Right atrium auricular region (tissue), 2 donors: ENCODE results near the gene TMEM86A. TPM values are rescaled to one million over a fixed set of nuclear protein-coding genes. Genes with fewer than 3 reads are reported as not detected.

ENCODE experiments used
- DNase-seq: peaks from one replicate; pipeline ENCODE4 v3.0.0-alpha.2; 2019; ENCODE audit warnings: low spot score
- H3K27ac ChIP-seq, 2 donors: fragments of 200-600 bp; sonication (generic); 1 replicate in 1 of 2; 2 replicates in 1 of 2; pipeline ENCODE4 v1.5.1; 2016 to 2019
- H3K27me3 ChIP-seq, 2 donors: fragments of 200-600 bp; sonication (generic); one replicate each; pipeline versions ENCODE4 v1.5.1 to v1.6.0; 2017 to 2019
- H3K36me3 ChIP-seq: fragments of 200-600 bp; sonication (generic); one replicate; pipeline ENCODE4 v1.5.1; 2016
- H3K4me1 ChIP-seq, 2 donors: fragments of 200-600 bp; sonication (generic); one replicate each; pipeline versions ENCODE4 v1.5.1 to v1.6.0; 2017 to 2019
- H3K4me3 ChIP-seq, 2 donors: fragments of 200-600 bp; sonication (generic); 1 replicate in 1 of 2; 2 replicates in 1 of 2; pipeline ENCODE4 v1.5.1; 2017 to 2019; ENCODE audit warnings: mild to moderate bottlenecking in 1 of 2, moderate library complexity in 1 of 2
- H3K9me3 ChIP-seq, 2 donors: fragments of 200-600 bp; sonication (generic); one replicate each; pipeline ENCODE4 v1.5.1; 2019
- CTCF ChIP-seq, 2 donors: fragments of 200-600 bp; sonication (generic); IDR thresholded peaks; one replicate each; pipeline ENCODE4 v1.5.1; 2019; ENCODE audit warnings: antibody characterized with exemption in 2 of 2
- total RNA-seq, 2 donors: library from RNA; depleted of rRNA; stranded (reverse); fragments of >200 nt; gene quantifications; one replicate each; pipeline ENCODE4 v1.1.0, GENCODE V29; 2016

Gene TMEM86A
- total RNA-seq, 2 donors from 2014 or later: 2.6 to 4.6 TPM

DNA sequence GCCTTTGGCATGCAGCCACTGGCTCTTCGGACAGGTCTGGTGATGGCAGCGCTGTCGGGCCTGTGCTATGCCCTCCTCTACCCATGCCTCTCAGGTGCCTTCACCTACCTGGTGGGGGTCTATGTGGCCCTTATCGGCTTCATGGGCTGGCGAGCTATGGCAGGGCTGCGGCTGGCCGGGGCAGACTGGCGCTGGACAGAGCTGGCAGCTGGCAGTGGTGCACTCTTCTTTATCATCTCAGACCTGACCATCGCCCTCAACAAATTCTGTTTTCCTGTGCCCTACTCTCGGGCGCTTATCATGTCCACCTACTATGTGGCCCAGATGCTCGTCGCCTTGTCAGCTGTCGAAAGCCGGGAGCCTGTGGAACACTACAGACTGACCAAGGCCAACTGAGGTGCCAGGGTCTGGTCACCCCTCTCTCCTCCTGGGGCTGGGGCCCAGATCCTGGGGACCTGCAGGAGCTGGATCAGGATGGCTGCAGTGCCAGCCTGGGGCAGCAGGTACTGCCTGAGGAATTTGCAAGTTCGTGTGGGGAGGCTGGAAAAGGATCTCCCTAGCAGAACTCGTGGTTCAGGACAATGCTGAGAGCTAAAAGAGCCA lies 3.1 kb downstream of the TMEM86A start:
- DNase-seq: no peak
- Histone ChIP-seq H3K4me3 (no peak overlapping the region), H3K27ac (no peak overlapping the region), H3K27me3 (no peaks in the 10 kb centered on the region), H3K4me1 (peaks cover 0 to 55% of the 10 kb centered on the region in 2 donors), H3K36me3 (peaks cover 9% of the 10 kb centered on the region), H3K9me3 (no peaks in the 10 kb centered on the region)
- TF ChIP-seq CTCF (IDR thresholded peaks at IDR 0.05): no peak

GRCh38 chr11:18703001-18703763 lies 4.6 kb downstream of the TMEM86A start:
- DNase-seq: no peak
- Histone ChIP-seq H3K4me3 (no peak overlapping the region), H3K36me3 (peaks cover 9% of the 10 kb centered on the region), H3K27me3 (no peaks in the 10 kb centered on the region), H3K9me3 (no peaks in the 10 kb centered on the region), H3K4me1 (peaks cover 0 to 58% of the 10 kb centered on the region in 2 donors), H3K27ac (no peak overlapping the region)
- TF ChIP-seq CTCF (IDR thresholded peaks at IDR 0.05): no peak

DNA sequence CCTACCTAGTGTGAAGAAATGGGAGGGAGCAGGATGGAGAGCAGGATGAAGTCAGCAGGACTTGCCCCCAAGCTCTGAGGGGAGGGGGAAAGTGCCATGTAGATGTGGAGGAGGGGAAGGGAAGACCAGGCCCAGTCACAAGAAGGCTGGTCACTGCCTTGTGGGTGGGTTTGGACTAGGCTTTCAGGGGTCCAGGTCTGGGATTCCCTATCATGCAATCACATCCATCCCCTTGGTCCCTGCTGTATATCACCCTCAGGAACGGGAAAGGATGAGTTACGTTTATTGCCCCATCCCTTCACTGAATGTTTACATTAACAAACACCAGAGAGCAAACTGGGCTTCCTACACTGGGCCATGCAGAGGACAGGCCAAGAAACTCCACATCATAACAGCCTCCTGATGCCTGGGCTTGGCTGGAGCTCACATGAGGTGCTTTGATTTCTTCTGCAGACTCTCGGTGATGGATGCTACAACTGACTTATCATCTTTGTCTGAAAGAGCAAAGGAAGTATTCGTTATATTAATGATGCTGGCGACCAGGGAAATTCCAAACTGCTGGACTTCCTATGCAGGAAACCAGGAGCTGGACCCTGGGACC lies 5.6 kb downstream of the TMEM86A start:
- no peaks in the 10 kb centered on the region for H3K27me3 ChIP-seq
- H3K4me3 ChIP-seq: no peak overlapping the region
- DNase-seq: no peak
- peaks cover 0 to 58% of the 10 kb centered on the region in 2 donors for H3K4me1 ChIP-seq
- peaks cover 9% of the 10 kb centered on the region for H3K36me3 ChIP-seq
- TF ChIP-seq CTCF (IDR thresholded peaks at IDR 0.05): no peak
- peak overlapping the region; percentile 15 to 35 for H3K27ac ChIP-seq
- no peaks in the 10 kb centered on the region for H3K9me3 ChIP-seq

DNA sequence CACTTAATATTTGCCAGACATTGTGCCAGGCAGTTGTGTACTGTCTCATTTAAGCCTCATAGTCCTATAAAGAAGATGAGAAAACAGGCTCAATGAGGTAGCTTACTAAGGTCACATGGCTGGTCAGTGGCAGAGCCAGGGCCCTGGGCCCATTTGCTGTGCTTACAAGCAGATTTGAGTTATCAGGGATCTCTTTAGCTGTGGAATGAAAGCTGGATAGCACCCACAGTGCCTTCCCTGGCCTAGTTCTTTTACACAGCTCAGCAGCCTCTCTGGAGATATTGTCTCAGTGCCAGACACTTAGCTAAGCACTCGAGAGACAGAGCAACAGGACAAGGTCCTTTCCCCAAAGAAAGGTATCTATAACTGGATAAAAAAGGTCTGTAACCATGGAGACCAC lies 6.1 kb downstream of the TMEM86A start:
- no peaks in the 10 kb centered on the region for H3K9me3 ChIP-seq
- no peak overlapping the region for H3K4me3 ChIP-seq
- peaks cover 9% of the 10 kb centered on the region for H3K36me3 ChIP-seq
- no peak for TF ChIP-seq CTCF (IDR thresholded peaks at IDR 0.05)
- peaks cover 0 to 53% of the 10 kb centered on the region in 2 donors for H3K4me1 ChIP-seq
- H3K27ac ChIP-seq: peak overlapping the region; percentile 15 to 35
- H3K27me3 ChIP-seq: no peaks in the 10 kb centered on the region
- no peak for DNase-seq

DNA sequence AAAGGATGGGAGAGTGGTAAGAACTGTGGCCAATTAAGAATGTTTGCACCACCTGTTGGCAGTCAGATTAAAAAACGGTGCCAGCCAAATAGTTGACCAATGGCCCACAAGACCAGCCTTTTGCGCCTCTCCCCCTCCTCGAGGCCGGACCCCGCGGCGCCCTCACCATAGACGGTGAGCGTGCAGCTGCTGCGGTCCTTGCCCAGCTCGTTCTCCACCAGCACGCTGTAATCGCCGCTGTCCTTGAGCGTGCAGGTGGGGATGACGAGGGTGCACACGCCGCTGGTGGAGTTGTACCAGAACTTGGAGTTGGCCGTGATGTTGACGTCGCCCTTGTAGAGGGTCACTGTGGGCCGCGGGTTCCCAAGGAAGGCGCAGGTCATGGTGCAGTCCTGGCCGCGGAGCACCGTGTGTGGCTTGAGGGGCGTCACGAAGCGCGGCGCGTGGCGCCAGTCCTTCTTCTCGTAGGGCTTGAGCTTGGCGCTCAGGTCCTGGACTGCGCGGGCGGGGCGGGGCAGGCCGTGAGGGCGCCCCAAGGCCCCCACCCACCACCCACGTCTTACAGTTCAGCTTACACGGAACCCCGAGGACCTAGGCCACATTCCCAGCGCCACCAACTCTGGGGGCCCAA lies 7.2 kb downstream of the TMEM86A start:
- H3K9me3 ChIP-seq: no peaks in the 10 kb centered on the region
- TF ChIP-seq CTCF (IDR thresholded peaks at IDR 0.05): no peak
- H3K27me3 ChIP-seq: no peaks in the 10 kb centered on the region
- peak overlapping the region; percentile 53 to 79 for H3K27ac ChIP-seq
- peak; percentile 65 for DNase-seq
- H3K4me1 ChIP-seq: peaks cover 0 to 42% of the 10 kb centered on the region in 2 donors
- H3K4me3 ChIP-seq: peak overlapping the region; percentile 40 to 59
- peaks cover 9% of the 10 kb centered on the region for H3K36me3 ChIP-seq
